Panc1 (cell line): Measurements from ENCODE around the gene KDM5A. TPM values are rescaled to one million over a fixed set of nuclear protein-coding genes. Genes with fewer than 3 reads are reported as not detected.

Experiments
- ATAC-seq: fragments of 200-7000 bp; cut with Tn5 transposase; 2 replicates; pipeline ENCODE4 v1.9.1; 2020; ENCODE audit warnings: mild to moderate bottlenecking, moderate library complexity
- BruUV-seq: library from RNA; stranded (reverse); fragments of 400-500 nt; replicated peaks from 2 replicates; lab custom pipeline; 2021; lab: Mats Ljungman, UMichigan
- CTCF ChIA-PET: fragments of 300-600 bp; sonication (Branson Sonifier 250); formaldehyde crosslinking; loops from one replicate; lab custom pipeline; 2022; ENCODE audit warnings: antibody characterized with exemption; lab: Charles Lee
- POLR2A ChIA-PET: fragments of 300-600 bp; sonication (Branson Sonifier 250); formaldehyde crosslinking; loops from one replicate; lab custom pipeline; 2022; ENCODE audit warnings: antibody characterized with exemption; lab: Charles Lee
- DNase-seq: peaks from one replicate; pipeline ENCODE4 v3.0.0-alpha.2; 2010; ENCODE audit warnings: low read depth, low spot score
- H3K27ac ChIP-seq: 2 replicates; pipeline ENCODE4 v1.5.1; 2011; ENCODE audit warnings: mild to moderate bottlenecking, low read length, inconsistent platforms
- H3K27me3 ChIP-seq: fragments of 200-500 bp; sonication (Bioruptor generic); 2 replicates; pipeline ENCODE4 v1.6.0; 2014; ENCODE audit warnings: low read length, inconsistent platforms; ENCODE audit not compliant: control insufficient read depth, insufficient read depth
- H3K36me3 ChIP-seq: fragments of 200-500 bp; sonication (Bioruptor generic); 2 replicates; pipeline ENCODE4 v1.5.1; 2014; ENCODE audit warnings: inconsistent platforms, mild to moderate bottlenecking, low read length, moderate library complexity; ENCODE audit not compliant: control insufficient read depth, insufficient read depth
- H3K4me1 ChIP-seq: 2 replicates; pipeline ENCODE4 v1.5.1; 2011; ENCODE audit warnings: inconsistent platforms, mild to moderate bottlenecking, low read length, moderate library complexity; ENCODE audit not compliant: control insufficient read depth, insufficient read depth
- H3K4me3 ChIP-seq, 2 experiments: 2 replicates each; pipeline ENCODE4 v1.5.1; 2011 to 2012; ENCODE audit warnings: low read depth in 2 of 2, low read length in 2 of 2, mild to moderate bottlenecking in 2 of 2, inconsistent platforms in 1 of 2, moderate library complexity in 1 of 2
- H3K9me3 ChIP-seq: fragments of 200-500 bp; sonication (Bioruptor generic); 2 replicates; pipeline ENCODE4 v1.5.1; 2014; ENCODE audit warnings: low read depth, mild to moderate bottlenecking, inconsistent platforms, low read length, moderate library complexity; ENCODE audit not compliant: control insufficient read depth, insufficient read depth
- CTCF ChIP-seq: fragments of 450-650 bp; IDR thresholded peaks from 2 replicates; pipeline ENCODE4 v1.5.1; 2017; ENCODE audit warnings: mild to moderate bottlenecking
- POLR2AphosphoS5 ChIP-seq: IDR thresholded peaks from 2 replicates; pipeline ENCODE4 v1.6.1; 2012; ENCODE audit warnings: mild to moderate bottlenecking, low read depth, low read length, moderate library complexity
- REST ChIP-seq, 2 experiments: IDR thresholded peaks; 2 replicates each; pipeline ENCODE4 v1.6.1; 2011 to 2012; ENCODE audit warnings: low read depth in 2 of 2, control low read depth in 1 of 2, low read length in 1 of 2, mild to moderate bottlenecking in 1 of 2, moderate library complexity in 1 of 2; ENCODE audit not compliant: insufficient read depth in 1 of 2
- SIN3A ChIP-seq: IDR thresholded peaks from 2 replicates; pipeline ENCODE4 v1.6.1; 2012; ENCODE audit warnings: low read depth, mild to moderate bottlenecking, low read length, moderate library complexity, borderline replicate concordance; ENCODE audit not compliant: insufficient read depth
- TCF7L2 ChIP-seq: IDR thresholded peaks from 2 replicates; pipeline ENCODE4 v1.6.1; 2011; ENCODE audit warnings: mild to moderate bottlenecking, low read depth, low read length, inconsistent platforms
- in situ Hi-C: cut with HindIII; loops from 2 replicates; pipeline ENCODE4 v1.10.0; 2016; ENCODE audit warnings: low sequenced_read_pairs, low pct_unique_long_range_greater_than_20kb
- intact Hi-C: fragments of 100-400 bp; cut with micrococcal nuclease; formaldehyde crosslinking; loops from one replicate; pipeline ENCODE4 v1.10.0; 2022; ENCODE audit not compliant: unreplicated experiment
- total RNA-seq: library from RNA; stranded (reverse); gene quantifications from one replicate; pipeline ENCODE4 v1.2.1, GENCODE V29; 2021; ENCODE audit not compliant: unreplicated experiment

Gene KDM5A
- total RNA-seq, 1 experiment from 2014 or later = 49.0 TPM

- intact Hi-C loops = no loop called here
- CTCF ChIA-PET = no interaction called here
These were observed 70.2 kb downstream of the KDM5A start for GRCh38 chr12:318759-319515.

GRCh38 chr12:308511-308910 lies 80.6 kb downstream of the KDM5A start:
- intact Hi-C loops (no loop called here), in situ Hi-C loops (no loop called here)
- ATAC-seq (no peak), DNase-seq (no peak)
- H3K27ac ChIP-seq = no peak overlapping the region
- CTCF ChIA-PET = no interaction called here
- no peaks in the 10 kb centered on the region for H3K27me3 ChIP-seq
- no peaks in the 10 kb centered on the region for H3K9me3 ChIP-seq
- no TSS peak for BruUV-seq
- peaks cover 3% of the 10 kb centered on the region; the same call in 1 of the 2 replicates for H3K4me1 ChIP-seq
- H3K36me3 ChIP-seq = peaks cover 24% of the 10 kb centered on the region
- no peak for TF ChIP-seq POLR2AphosphoS5
- TF ChIP-seq REST (IDR thresholded peaks at IDR 0.05; ENCODE audit: insufficient read depth in 1 of 2, low read depth in 2 of 2, low read length in 1 of 2) = no peak
- TF ChIP-seq SIN3A = no peak
- no peak for TF ChIP-seq TCF7L2
- TF ChIP-seq CTCF = no peak
- POLR2A ChIA-PET = no interaction called here
- H3K4me3 ChIP-seq = no peak overlapping the region

More at GRCh38 chr12:318759-319515, 70.2 kb downstream of the KDM5A start:
- Histone ChIP-seq H3K27ac (no peak overlapping the region), H3K36me3 (peaks cover 20% of the 10 kb centered on the region), H3K9me3 (no peaks in the 10 kb centered on the region), H3K4me3 (no peak overlapping the region), H3K4me1 (no peaks in the 10 kb centered on the region), H3K27me3 (no peaks in the 10 kb centered on the region)
- no peak for ATAC-seq
- DNase-seq = no peak
- in situ Hi-C loops = no loop called here
- TF ChIP-seq TCF7L2 (no peak), CTCF (no peak), SIN3A (no peak), POLR2AphosphoS5 (no peak), REST (IDR thresholded peaks at IDR 0.05; ENCODE audit: insufficient read depth in 1 of 2, low read depth in 2 of 2, low read length in 1 of 2) (no peak)
- BruUV-seq = no TSS peak
- POLR2A ChIA-PET = no interaction called here
